Islet precursor cell (in vitro differentiated cells): ENCODE results near the gene FIGNL2.
A peak's percentile ranks its signal among the peaks of the same experiment; 100 is the strongest.
"Not testable (repeated sequence)": the region's sequence is repeated elsewhere in the genome, so short reads cannot be mapped to it uniquely, and the experiment has no call there.

Source experiments
- DNase-seq: peaks from one replicate; pipeline ENCODE4 v3.0.0-alpha.2; 2018

FIGNL2 gene

DNA sequence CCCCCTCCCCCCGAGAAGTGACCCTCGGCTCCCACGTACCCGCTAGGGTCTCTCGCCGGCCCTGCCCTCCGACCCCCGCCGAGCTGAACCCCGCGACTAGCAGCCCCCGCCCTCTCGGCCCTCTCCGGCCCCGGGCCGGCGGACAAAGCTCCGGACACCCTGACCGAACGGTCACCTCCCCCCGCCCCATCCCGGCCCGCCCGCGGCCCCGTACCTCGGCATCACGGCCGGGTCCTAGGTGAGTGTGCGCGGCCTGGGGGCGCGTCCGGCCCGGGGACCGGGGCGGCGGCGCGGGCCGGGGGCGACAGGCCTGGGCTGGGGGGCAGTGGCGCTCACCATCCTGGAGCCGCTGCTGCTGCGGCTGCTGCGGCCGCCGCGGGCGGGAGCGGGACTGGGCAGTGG, at the start of gene FIGNL2:
Gene FIGNL2 (minus strand): TSS at position 393 of the 402 bp plus-strand sequence. CDS start 26,305 bp downstream, outside the sequence.
- DNase-seq = no peak

DNA sequence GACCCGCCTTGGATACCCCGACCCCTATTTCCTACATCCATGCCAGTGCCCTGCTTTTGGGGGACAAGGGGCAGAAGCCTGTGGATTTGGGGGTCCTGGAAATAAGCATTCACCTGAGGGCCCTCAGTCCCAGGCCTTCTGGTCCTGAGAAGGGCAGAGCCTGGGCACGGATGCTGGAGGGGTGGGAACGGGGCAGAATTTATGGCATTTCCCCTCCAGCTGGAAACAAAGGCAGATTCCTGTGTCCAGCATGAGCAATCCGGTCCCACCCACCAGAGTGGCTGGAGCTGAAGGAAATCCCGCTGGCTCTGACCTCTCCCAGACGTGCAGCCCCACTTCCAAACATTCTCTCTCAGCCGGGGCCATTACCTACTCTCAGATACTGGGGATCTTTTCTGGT, 48.7 kb upstream of the FIGNL2 start:
- peak; percentile 60 for DNase-seq

GRCh38 chr12:51896236-51896635, 47.7 kb upstream of the FIGNL2 start:
- DNase-seq = peak; percentile 57

- DNase-seq = peak; percentile 55
Measured at GRCh38 chr12:51895378-51896135, 47.0 kb upstream of the FIGNL2 start.

DNA sequence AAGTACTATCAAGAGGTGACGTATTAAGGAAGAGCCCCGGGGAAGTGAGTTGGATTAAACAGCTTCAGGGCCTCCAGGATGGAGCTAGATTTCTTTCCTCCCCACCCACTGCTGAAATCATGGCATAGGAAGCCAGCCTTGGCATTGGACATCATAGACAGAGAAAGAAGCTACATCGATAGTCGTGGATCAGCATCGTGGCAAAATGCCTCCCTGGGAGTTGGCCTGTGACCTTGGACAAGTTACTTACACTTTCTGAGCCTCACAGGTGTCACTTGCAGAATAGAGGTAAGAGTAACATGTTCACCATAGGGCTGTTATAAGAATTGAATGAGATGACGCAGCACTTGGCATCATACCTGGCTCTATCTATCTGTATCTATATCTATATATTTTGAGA, 45.3 kb upstream of the FIGNL2 start:
- peak; percentile 38 for DNase-seq

GRCh38 chr12:51891843-51892242, 43.3 kb upstream of the FIGNL2 start:
- no peak for DNase-seq

DNA sequence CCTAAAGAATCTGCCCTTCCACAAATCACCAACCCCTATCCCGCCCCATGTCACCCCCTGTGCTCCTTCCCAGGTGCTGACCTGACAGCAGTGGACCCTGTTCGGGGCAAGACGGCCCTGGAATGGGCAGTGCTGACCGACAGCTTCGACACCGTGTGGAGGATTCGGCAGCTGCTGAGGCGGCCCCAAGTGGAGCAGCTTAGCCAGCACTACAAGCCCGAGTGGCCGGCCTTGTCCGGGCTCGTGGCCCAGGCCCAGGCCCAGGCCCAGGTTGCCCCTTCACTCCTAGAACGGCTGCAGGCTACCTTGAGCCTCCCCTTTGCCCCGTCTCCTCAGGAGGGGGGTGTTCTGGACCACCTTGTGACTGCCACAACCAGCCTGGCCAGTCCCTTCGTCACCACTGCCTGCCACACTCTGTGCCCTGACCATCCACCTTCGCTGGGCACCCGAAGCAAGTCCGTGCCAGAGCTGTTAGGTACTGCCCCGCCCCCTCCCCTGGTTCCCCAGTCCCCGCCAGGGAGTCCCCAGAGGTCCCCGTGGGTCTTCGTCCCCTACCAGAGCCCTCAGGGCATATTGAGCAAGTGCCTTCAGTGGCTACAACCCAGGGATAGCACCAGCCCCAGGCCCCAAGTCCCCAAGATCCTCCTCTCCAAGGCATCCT, 42.1 kb upstream of the FIGNL2 start:
- peak; percentile 58 for DNase-seq

DNA sequence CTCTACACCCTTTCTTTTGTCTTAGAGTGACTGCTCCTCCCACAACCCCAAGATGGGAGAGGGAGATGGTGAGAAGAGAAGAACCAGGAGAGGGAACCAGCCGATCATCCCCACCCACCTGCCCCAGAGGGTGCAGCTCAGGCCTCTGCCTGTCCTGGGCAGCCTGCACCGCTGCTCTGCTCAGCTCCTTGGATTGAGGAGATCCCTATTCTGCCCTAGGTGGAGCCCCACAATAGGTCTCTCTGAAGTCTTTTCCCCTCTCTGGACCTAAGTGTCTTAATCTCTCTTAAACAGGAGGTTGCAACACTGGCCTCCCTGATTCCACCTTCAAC, 41.6 kb upstream of the FIGNL2 start:
- DNase-seq = peak; percentile 47

DNA sequence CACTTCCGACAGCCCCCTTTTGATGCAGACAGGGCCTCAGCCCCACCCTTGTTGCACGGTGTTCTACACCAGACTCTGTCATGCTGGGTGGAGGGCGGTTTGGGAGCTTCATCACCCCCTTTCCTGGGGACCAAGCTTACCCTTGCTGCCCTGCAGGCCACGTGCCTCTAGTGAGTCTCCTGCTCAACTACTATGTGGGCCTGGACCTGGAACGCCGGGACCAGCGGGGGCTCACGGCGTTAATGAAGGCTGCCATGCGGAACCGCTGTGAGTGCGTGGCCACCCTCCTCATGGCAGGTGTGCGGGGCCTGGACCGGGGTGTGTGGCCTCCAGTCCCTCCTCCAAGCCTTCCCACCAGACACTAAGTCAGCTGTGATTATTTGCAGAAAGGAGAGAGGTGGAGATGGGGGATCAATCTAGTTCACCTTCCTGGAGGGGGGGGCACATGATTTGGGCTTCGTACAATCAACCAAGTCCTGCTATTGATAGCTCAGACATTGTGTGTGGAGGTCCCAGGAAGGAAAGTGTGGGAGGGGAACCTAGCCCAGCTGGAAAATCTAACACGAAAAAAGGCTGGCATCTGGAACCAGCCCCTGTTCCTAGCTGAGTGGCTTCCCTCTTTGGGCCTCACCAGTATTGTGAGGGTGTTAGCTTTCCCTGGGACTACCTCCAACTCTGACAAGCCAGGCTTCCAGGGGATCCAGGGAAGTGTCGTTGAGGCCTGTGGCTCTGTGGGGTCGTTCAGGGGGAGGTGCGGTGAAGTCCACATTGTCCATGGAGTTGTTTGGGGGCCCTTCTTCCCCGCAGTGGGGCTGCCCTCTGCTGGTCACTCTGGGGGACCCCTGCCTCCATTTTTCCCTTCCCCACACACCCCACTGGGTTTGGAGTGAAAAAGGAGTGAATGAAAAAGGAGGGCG, 41.0 kb upstream of the FIGNL2 start:
- DNase-seq = peak; percentile 52

GRCh38 chr12:51888316-51889215, 40.0 kb upstream of the FIGNL2 start:
- no peak for DNase-seq

DNA sequence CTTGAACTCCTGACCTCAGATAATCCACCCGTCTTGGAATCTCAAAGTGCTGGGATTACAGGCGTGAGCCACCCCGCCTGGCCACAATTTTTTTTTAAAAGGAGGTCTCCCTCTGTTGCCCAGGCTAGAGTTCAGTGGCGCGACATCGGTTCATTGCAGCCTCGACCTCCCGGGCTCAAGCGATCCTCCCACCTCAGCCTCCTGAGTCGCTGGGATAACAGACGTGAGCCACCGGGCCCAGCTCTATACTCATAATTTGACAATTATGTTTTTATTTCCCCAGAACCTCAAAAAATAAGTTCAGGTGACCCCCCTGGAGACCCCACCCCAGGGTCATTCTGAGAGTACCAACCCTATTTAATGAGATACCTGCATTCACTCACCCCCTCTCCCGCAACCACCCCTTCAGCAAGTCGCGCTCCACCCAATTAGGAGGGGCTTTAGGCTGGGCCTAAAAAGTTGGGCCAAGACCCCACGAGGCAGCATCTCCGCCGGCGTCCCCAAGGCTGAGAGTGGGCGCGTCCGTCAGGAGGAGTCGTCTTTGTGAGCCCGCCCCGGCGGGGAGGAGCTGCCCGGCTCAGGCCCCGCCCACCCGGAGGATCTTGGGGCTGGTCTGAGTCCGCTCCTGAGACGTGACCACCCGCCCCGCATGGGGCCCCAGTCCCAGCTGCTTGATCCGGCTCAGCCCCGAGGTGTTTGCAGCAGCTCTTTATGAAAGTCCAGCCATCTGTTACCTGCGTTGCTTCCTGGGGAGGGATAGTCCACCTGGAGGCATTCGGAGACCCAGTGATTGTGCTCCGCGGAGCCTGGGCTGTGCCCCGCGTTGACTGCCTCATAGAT, 39.2 kb upstream of the FIGNL2 start, which contains the start of gene ANKRD33:
Gene ANKRD33 (plus strand): TSS at position 628 of the 840 bp plus-strand sequence. CDS start 84 bp downstream, at position 712.
- DNase-seq = peak; percentile 95

DNA sequence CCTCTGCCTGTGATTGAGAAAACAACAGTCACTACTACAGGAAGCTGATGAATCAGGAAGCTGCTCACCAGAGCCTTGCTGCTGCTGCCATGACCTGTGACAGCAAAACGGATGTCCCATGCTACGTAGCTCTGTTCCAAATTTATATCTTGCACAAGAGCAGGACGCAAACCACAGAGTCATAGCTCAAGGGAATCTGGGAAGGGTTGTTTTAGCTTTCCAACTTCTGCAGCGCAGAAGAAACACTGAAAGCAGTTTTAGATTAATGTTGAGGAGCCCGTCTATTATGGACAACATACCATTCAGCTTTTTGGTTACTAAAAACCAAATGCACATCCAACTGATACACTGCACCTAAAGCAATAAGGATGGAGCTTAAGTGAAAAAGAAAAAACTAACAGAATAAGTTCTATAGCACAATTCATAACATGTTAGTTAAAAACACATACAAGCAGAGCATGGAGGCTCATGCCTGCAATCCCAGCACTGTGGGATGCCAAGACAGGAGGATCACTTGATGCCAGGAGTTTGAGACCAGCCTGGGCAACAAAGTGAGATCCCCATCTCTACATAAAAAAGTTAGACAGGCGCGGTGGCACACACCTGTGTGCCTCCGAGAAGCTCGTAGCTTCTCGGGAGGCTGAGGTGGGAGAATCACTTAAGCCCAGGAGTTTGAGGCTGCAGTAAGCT, 37.6 kb upstream of the FIGNL2 start:
- DNase-seq = peak; percentile 87

DNA sequence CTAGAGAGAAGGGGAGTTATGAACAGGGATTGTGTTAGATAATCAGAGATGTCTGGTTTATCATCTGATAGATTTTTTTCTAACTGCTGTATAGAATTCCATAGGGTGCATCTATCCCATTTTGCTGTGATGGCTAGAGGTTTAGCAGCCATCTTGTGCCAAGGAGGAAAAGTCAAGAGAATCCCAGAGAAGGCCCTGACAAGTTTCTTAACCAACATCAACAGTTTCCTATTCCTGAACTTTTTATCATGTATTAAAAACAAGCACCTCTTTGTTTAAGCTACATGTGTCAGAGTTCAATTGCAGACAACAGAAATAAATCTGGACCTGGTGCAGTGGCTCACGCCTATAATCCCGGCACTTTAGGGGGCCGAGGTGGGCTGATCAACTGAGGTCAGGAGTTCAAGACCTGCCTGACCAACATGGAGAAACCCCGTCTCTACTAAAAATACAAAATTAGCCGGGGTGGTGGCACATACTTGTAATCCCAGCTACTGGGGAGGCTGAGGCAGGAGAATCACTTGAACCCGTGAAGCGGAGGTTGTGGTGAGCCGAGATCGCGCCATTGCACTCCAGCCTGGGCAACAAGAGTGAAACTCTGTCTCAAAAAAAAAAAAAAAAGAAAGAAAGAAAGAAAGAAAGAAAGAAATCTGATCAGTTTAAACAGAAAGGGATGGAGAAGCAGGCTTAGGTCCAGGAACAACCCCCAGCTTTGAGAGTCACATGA, 36.9 kb upstream of the FIGNL2 start:
- not testable (repeated sequence) for DNase-seq

DNA sequence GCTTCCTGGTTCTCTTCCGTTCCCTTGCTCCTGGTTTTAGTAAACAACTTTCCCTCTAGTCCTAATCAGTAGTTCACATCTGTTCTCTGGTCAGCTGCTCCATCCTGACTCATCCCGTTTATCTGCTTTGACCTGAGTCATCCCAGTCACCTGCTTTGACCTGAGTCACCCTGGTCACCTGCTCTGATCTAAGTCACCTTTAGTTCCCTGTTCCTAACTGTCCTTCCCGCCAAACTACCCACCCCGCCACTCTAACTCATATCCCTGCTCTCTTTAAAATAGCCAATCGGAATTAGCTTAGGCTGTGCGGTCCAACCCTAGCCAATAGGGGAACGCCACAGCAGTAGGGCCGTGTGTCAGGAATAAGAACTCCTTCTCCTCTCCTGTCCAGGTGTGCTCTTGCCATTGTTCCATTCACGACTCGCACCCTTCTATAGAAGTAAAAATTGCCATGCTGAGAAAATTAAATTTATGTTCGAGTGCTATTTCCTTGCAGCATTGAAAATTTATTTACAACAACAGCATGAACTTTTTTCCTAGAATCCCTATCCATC, 36.2 kb upstream of the FIGNL2 start:
- DNase-seq = peak; percentile 98

DNA sequence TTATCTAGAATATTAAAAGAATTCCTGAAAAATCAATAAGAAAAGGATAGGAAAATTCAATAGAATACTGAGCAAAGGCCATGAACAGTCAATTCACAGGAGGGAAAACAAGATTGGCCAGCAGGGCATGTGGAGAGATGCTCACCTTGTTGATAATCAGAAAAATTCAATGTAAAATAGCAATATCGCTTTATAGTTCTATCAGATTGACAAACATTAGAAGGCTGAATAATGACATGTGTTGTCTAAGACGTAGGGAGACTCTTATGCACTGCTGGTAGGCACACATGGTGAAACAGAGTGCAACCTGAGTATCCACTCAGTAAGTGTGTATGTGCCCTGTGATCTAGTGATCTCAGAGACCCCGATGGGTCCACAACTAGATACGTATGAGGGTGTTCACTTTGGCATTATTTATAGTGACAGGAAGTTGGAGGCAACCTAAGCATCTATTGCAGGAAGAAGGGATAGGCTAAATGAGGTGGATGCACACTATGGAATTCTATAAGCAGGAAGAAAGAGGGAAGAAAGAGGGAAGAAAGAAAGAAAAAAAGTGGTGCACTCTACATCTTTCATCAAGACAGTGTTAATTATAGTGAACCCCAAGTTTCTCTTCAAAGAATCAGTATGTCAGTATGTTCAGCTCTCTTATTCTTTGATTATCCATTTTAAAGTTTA, 35.6 kb upstream of the FIGNL2 start:
- peak; percentile 50 for DNase-seq

- DNase-seq = no peak
Measured at GRCh38 chr12:51883295-51883694, 34.8 kb upstream of the FIGNL2 start.

DNA sequence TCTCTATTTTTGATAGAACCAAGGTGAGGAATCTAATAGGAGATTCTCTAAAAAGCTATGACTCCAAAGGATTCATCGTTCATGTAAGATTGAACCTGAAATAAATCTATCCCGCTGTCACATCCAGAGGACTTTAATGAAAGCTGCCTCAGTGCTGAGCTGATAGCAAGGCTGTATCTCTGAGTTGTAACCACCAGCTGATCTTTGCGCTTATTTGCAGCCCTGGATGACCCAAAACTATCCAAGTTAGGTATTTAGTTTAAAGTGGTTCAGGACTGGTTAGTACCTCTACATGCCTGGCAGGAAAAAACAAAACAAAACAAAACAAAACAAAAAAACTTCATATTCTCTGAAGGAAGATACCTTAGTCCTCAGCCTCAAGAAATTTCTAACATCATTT, 30.6 kb upstream of the FIGNL2 start:
- no peak for DNase-seq

- DNase-seq = no peak
Measured at GRCh38 chr12:51874486-51874885, 26.0 kb upstream of the FIGNL2 start.

- peak; percentile 59 for DNase-seq
Measured at GRCh38 chr12:51874000-51874399, 25.5 kb upstream of the FIGNL2 start.
